Kidney capillary endothelial cell (primary cell): ENCODE results near the gene GTPBP6.
"Not testable (repeated sequence)": the region's sequence is repeated elsewhere in the genome, so short reads cannot be mapped to it uniquely, and the experiment has no call there.

ENCODE experiments used
- DNase-seq: peaks from one replicate; pipeline ENCODE4 v3.0.0-alpha.2; 2018; ENCODE audit warnings: low spot score

Gene GTPBP6

DNA sequence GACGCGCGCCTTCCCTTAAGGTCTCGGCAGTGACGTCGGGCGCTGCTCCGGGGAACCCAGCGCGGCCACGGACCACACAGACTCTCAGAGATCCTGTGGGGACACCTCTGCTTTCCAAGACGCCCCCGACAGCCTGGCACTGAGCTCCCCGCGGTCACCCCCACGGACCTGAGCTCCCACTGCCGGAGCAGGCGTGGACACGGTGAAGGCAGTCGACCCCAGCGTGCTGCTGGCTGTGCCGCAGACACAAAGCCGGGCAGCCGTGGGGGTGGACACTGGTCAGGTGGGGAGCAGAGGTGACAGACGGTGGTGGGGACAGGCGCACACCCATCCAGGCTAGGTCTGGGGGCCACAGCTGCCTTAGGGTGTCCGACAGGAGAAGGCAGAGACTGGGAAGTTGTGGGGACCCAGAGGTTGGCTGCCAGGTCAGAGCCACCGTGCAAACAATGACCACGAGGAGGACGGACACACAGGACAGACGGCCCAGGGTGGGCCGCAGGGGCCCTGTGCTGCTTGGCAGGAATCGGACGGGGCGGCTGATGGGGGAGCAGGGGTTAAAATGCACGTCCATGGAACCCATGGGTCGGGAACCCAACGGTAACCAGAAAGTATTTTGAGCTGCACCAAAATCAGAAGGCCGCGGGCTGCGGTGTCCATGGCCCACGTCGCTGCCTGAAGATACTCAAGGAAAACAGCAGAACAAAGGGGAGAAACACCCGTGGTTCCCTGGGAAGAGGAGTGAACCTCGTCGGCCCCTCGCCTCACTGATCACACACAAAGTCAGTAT is 16.6 kb upstream of the GTPBP6 start:
- DNase-seq = no peak

DNA sequence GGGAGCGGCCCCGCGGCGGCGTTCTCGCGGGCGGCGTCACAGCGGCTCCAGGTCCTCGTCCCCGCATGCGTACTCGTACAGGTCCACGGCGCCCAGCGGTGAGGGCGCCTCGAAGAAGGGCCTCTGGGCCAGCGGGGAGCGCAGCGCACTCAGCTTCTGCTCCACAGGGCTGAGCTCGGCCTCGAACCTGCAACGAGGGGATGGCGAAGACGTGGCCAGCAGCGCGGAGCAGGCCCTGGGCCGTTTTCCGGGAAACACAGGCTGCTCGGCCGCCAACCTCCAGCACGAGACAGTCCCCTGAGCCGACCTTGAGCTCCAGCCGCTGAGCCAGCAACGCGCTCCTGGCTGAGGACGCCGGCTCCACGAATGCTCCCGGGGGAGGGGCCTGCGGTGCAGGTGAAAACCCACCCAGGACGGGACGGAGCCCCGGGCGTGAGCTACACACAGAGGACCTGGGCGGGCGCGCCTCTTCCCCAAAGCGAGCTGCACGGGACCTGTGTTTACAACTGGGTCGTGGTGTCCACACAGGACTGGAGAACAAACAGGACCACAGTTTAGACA is 15.8 kb upstream of the GTPBP6 start:
- no peak for DNase-seq

DNA sequence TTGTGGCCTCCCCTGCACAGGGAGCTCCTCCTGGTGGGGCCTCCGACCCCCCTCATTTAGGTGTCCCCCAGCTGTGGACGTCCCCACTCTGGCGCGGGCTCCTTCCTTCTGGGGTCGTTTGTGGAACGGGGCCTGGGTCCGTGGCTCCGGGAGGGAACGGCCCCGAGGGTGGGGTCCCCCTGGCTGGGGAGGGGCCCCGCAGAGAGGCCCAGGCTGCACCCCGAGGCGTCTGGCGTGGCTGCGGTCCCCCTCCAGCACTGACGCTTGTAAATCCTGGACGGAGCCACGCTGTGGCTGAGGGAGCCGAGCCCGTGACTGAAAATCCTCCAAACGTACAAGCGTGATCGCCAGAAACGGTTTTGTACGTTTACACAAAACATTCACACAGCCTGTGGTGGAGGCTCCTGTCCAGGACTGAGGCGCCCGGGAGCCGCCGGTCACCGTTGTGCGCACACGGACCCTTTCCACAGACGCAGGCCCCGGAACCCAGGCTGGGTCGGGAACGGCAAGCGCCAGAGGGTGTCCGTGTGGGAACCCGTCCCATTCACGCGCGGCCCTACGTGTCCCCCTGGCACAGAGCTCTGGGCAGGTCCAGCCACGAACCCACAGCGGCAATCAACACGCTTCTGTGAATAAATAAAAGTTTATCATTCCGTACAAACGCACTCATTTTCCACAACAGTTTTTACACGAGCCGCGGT is 15.2 kb upstream of the GTPBP6 start:
- DNase-seq = no peak

DNA sequence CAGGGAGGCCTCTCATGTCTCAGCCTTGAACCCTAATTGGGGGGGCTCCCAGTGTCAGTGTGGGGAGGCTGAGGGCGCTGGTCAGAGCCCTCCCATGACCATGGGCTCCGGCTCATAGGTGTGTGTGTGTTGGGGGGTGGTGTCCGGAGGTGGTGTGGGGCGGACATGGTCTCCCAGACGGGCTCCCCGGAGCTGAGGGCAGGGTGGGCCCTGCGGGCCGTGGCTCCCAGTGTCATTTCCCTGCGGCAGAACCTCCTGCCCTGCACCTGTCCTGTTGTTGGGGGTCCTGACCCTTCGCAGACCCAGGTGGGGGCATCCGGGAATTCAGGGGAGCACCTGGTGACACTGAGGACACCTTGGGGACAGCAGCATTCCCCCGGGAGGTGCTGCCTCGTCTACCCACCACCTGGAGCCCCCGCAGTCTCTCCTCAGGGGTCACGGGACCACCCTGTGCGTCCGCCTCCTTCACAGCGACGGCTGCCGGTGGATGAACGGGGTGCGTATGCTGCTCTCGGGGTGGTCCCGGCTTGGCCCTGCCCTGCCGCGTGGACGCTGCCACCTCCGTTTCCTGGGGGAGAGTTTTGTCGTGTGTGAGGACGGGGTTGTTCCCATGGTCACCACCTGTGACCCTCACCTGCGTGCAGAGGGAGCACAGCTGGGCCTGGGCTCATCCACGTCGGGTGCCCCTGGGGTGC is 14.5 kb upstream of the GTPBP6 start:
- DNase-seq = no peak

DNA sequence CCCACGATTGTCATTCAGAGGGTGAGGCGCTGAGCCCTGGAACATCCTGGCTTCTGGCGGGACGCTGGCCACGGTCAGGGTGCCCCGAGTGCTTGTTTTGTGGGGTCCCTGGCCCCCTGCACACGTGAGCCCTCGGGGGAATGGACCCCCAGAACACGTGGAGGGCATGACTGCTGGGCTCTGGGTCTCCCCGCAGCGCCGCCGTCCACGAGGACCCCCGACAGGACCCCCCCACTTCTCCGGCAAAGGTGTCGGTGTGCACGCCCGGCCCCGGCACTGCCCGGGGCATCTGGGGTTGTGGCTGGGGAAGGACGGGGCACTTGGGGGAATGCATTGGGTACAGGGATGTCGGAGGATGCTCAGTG is 13.9 kb upstream of the GTPBP6 start:
- DNase-seq = no peak

DNA sequence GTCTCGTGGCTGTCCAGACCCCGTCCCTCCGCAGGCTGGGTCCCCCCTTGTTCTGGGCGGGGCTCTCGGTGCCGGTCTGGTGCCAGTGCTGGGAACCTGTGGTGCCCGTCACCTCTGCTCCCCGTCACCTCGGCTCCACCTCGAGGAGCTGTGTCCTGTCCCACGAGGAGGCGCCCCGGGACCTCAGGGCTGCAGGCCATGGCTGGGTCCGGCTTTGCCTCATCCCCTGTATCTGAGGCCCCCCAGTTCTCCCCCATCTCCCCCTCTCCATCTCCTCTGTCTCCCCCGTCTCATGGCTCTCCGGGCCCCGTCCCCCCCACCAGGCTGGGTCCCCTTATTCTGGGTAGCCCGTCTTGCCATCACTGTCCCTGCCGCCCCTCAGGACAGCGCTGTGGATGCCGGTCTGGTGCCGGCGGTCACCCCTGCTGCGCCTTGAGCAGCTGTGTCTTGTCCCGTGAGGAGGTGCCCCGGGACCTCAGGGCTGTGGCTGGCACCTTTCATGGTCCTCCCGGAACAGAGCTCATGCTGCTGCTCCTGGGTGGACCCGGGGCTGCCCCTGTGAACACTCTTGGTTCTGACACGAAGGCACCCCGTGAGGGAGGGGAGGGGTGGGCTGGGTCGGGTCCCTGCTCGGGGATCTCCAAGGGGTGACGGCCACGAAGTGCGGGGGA is 13.4 kb upstream of the GTPBP6 start:
- DNase-seq = no peak

DNA sequence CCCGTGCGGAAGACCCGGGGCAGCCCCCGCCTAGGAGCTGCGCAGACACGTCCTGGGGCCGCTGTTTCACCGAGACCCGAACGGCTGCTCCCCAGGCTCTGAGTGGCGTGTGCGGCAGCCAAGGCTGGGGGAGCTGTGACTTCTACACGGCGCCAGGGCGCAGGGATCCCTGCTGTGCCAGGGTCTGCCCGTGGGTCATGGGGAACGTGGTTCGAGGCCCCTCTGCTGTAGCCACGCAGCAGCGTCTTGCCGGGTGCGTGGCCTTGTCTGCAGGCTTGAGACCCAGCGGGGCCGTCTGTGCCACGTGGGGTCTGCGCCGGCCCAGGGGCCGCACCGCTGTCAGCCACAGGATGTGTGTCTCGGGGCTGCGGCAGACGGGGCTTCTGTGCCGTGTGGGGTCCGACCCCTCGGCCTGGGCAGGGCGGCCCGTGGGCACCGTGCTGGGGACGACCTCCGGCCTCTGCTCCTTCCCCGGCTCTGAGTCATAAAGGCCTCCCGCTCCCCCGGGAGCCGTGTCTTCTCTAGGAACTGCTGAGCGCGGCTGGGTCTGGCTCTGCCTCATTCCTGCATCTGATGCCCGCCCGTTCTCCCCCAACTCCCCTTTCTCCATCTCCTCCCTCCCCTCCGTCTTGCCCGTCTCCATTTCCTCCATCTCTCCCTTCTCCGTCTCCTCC is 12.7 kb upstream of the GTPBP6 start:
- DNase-seq = no peak

DNA sequence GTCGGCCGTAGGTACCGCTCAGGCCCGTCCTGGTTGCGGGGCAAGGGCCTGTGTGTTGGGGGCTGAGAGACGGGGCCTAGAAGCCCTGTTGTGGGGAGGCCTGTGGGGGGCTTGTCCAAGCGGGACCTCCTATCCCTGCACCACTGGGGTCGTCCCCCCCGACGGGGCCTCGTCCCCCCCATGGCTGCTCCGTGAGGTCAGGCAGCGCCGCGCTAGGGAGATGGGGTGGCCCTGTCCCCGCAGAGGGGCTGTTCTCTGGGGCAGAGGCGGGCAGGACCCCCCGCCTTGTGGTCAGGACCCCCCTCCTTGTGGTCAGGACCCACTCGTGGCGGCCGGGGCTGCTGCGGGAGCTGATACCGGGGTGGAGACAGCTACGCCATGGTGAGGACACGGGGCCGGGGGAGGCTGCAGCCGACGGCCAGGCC is 12.1 kb upstream of the GTPBP6 start:
- DNase-seq = no peak

DNA sequence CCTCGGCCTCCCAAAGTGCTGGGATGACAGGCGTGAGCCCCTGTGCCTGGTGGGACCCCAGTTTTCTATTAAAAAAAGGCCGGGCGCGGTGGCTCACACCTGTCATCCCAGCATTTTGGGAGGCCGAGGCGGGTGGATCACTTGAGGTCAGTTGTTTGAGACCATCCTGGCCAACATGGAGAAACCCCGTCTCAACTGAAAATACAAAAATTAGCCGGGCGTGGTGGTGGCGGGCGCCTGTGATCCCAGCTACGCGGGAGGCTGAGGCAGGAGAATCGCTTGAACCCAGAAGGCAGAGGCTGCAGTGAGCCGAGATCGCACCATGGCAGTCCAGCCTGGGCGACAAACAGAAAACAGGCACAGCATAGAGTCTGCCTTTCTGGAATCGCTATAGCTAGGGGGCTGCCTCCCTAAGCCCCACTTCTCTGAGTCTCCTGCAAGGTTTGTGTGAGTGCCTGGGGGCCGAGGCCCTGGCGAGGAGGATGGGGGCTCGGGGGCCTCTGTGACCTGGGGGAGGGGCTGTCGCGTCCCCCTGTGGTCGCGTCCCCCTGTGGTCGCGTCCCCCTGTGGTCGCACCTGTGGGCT is 11.6 kb upstream of the GTPBP6 start:
- DNase-seq = not testable (repeated sequence)

DNA sequence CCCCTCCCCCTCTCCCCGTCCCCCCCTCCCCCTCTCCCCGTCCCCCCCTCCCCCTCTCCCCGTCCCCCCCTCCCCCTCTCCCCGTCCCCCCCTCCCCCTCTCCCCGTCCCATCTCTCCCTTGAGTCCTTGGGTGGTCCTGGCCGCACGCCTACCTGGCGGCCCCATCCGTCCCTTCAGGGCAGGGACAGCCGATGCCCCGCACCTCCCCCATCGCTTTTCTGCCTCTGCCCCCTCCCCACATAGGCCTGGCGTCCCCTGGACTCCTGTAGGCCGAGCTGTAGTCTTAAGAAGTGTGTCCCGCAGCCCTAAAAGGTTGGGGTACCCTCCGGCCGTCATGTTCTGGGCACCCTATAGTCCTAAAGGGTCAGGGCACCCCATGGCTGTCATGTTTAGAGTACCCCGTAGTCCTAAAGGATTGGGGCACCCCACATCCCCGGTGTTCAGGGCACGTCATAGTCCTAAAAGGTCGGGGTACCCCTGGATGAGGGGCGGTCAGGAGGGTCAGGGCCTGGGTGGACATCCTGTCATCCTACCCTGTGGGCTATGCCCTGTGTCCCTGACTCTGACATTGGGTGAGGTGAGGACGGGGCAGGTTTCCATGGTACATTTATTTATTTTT is 10.8 kb upstream of the GTPBP6 start:
- DNase-seq = no peak

DNA sequence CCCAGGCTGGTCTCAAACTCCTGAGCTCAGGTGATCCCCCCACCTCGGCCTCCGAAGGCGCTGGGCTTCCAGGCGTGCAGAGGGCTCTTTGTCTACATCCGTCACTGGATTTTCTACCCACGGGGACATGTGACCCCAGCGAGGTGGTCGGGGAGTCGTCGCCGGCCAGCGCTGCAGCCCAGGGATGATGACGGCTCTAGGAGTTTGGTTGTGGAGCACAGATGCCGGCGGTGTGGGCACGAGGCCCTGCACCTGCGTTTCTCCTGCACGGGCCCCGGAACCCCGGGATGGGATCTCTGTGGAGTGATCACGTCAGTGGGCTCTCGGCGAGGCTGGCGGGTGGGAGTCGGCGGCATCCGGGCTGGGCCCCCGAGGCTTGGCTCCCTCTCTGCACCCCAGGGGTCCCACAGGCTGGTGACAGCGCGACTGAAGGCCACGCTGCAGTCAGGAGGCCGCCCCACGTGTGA is 9.1 kb upstream of the GTPBP6 start:
- DNase-seq = no peak

DNA sequence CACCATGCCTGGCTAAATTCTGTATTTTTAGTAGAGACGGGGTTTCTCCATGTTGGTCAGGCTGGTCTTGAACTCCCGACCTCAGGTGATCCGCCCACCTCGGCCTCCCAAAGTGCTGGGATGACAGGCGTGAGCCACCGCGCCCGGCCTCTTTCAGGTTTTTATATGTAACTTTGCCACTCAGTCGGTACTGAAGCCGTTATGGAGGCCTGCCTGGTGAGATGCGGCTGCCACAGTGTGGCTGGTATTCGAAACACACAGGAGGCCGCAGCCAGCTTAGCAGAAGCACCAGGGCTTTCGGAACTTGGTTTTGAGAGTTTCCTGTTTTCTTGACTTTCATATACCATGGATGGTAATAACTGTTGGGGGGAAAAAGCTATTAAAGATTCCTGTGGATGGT is 6.1 kb upstream of the GTPBP6 start:
- not testable (repeated sequence) for DNase-seq

DNA sequence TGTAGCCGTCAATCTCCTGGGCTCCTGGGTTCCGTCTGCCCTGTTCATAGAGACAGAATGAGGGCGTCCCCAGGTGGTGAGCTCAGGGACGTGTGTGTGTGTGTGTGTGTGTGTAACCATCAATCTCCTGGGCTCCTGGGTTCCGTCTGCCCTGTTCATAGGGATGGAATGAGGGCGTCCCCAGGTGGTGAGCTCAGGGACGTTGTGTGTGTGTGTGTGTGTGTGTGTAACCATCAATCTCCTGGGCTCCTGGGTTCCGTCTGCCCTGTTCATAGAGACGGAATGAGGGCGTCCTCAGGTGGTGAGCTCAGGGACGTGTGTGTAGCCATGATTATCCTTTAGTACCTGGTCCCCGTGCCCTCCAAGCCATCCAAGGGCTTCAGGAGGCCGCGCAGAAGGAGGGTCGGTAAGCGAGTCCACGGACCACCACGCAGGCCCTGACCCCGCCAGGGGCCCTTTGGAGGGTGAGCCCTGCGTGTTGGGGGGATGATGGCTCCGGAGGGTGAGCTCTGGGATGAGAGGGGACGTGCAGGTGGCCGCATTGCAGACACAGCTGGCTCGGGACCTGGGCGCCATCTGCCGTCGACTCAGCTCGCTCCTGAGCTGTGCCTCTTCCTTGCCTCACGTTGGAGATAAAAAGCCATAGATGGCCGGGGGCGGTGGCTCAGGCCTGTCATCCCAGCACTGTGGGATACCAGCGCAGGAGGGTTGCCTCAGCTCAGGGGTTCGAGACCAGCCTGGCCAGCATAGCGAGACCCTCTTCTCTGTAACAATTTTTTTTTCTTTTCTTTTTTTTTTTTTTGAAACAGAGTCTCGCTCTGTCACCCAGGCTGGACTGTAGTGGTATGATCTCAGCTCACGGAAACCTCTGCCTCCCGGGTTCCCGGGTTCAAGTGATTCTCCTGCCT is 5.4 kb upstream of the GTPBP6 start:
- DNase-seq = no peak

DNA sequence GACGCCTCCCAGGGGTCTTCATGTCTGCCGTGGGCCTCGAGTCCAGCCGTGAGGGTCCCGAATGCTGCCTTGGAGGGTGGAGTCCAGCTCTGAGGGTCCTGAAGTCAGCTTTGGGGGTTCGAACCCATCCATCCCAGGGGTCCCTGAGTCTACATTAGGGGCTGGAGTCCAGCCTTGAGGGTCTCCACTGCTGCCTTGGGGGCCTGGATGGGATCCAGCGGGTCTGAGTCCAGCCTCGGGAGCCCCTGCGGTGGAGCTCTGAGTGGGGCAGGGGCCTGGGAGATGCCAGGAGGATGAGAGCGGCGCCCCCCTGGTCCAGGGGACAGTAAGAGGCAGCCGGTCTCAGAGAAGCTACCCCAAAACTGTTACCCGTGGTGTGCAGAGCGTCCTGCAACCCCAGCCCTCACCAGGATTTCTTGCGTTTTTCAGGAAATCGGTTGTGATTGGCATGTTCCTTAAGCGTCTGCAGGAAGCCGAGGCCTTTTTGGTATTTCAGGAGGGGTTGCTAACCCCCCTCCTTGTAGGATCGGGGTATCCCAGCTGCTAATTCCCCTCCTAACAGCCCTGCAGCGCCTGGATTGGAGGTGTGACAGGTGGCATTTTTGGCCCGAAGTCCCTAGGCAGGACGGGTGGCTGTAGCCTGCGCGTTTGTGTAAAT is 1.7 kb upstream of the GTPBP6 start:
- DNase-seq = no peak

DNA sequence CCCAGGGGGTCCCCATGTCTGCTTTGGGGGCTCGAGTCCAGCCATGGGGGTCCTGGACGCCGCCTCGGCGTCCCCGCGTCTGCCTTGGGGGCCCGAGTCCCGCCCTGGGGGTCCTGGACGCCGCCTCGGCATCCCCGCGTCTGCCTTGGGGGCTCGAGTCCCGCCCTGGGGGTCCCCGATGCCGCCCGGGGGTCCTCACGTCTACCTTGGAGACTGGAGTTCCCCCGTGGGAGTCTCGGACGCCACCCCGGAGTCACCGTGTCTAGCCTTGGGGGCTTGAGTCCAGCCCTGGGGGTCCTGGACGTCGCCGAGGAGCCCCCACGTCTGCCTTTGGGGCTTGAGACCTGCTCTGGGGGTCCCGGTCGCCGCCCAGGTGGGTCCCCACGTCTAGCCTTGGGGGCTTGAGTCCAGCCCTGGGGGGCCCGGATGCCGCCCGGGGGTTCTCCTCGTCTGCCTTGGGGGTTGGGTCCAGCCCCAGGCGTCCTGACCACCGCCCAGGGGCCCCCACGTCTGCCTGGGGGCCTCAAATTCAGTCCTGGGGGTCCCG is 1.1 kb upstream of the GTPBP6 start:
- no peak for DNase-seq

DNA sequence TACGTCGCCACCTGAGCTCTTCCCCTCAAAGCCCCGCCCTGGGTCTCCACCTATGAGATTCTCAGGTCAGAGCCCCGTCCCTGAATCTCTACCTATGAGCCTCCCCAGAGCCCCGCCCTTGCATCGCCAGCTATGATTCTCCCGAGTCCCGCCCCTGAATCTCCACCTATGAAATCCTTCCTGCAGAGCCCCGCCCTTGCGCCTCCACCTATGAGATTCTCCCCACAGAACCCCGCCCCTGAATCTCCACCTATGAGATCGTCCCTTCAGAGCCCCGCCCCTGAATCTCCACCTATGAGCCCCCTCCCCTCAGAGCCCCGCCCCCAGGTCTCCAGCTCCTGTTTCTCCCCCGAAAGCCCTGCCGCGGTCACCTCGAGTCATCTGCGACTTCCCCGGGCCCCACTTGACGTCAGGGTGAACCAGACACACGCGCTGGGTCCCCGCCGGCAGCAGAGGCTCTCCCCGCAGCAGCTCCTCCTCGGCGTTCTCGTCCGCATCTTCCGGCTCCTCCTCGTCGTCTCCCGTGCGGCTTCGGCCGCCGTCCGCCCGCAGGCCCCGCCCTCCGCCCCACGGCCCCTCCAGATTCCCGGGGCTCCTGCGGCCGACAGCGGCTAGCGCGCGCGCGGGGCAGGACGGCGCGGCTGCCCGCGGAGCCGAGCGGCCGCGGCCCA is 393 bp downstream of the GTPBP6 start:
- peak; percentile 99 for DNase-seq

DNA sequence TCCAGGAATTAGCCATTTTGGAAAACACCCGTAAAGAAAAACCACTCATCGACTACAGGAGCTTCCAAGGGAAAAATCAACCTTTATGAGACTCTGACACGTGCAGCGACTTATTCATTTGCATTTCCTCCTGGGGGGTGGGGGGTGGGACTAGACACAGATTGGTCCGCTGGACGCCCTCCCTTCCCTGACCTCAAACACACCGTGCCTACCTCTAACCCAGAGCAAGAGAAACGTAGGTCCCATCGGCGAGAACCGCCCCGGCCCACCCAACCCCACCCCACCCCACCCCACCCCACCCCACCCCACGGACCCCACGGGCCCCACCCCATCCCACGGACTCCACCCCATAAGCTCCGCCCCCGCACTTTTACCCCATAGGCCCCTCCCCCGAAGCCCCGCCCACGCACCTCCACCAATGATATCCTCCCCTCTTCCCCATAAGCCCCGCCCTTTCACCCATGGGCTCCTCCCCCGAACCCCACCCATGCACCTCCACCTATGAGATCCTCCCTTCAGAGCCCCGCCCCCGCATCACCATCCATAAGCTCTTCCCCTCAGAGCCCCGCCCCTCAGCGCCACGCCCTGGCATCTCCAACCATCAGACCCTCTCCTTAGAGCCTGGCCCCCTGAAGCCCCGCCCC is 1.1 kb downstream of the GTPBP6 start:
- no peak for DNase-seq
